CD14-positive monocyte (primary cell): Measurements from ENCODE around the gene ZFHX3. TPM values are rescaled to one million over a fixed set of nuclear protein-coding genes. Genes with fewer than 3 reads are reported as not detected.

Experiments
- DNase-seq, 3 donors: peaks; one replicate each; pipeline ENCODE4 v3.0.0-alpha.2; 2011 to 2022
- H2AFZ ChIP-seq: 2 replicates; pipeline ENCODE4 v1.6.0; 2012; ENCODE audit warnings: mild to moderate bottlenecking, low read depth, low read length, inconsistent platforms; ENCODE audit not compliant: insufficient read depth, poor library complexity, severe bottlenecking
- H3K27ac ChIP-seq, 2 donors: 1 replicate in 1 of 2; 2 replicates in 1 of 2; pipeline ENCODE4 v1.5.1; 2012 to 2013; ENCODE audit warnings: low read length in 2 of 2, control low read depth in 1 of 2, inconsistent platforms in 1 of 2, low read depth in 1 of 2, mild to moderate bottlenecking in 1 of 2
- H3K27me3 ChIP-seq, 2 donors: one replicate each; pipeline versions ENCODE4 v1.6.0 to v1.6.1; 2011 to 2013; ENCODE audit warnings: low read length in 2 of 2; ENCODE audit not compliant: control insufficient read depth in 2 of 2, insufficient read depth in 2 of 2
- H3K36me3 ChIP-seq, 2 donors: replicated peaks in 1 of 2; 1 replicate in 1 of 2; 2 replicates in 1 of 2; pipeline versions ENCODE4 v1.5.1 to v1.6.1; 2012 to 2013; ENCODE audit warnings: low read length in 2 of 2, control low read depth in 1 of 2, inconsistent platforms in 1 of 2, mild to moderate bottlenecking in 1 of 2; ENCODE audit not compliant: insufficient read depth in 2 of 2, control insufficient read depth in 1 of 2
- H3K4me1 ChIP-seq, 2 donors: 1 replicate in 1 of 2; 2 replicates in 1 of 2; pipeline versions ENCODE4 v1.5.1 to v1.6.1; 2012 to 2013; ENCODE audit warnings: low read length in 2 of 2, control low read depth in 1 of 2, inconsistent platforms in 1 of 2, mild to moderate bottlenecking in 1 of 2, moderate library complexity in 1 of 2; ENCODE audit not compliant: insufficient read depth in 2 of 2, control insufficient read depth in 1 of 2
- H3K4me2 ChIP-seq: replicated peaks from 2 replicates; pipeline ENCODE3; 2012; ENCODE audit warnings: low read length, moderate library complexity, mild to moderate bottlenecking; ENCODE audit not compliant: poor library complexity, severe bottlenecking; ENCODE audit errors: extremely low read depth
- H3K4me3 ChIP-seq, 3 experiments: fragments of 200-600 bp in 1 of 3; sonication (generic) in 1 of 3; replicated peaks in 1 of 3; 1 replicate in 2 of 3; 2 replicates in 1 of 3; pipeline ENCODE4 v1.5.1; 2011 to 2013; ENCODE audit warnings: low read length in 3 of 3, mild to moderate bottlenecking in 3 of 3, control low read depth in 2 of 3, low read depth in 2 of 3, inconsistent platforms in 1 of 3, moderate library complexity in 1 of 3
- H3K79me2 ChIP-seq: 2 replicates; pipeline ENCODE4 v1.6.0; 2012; ENCODE audit warnings: mild to moderate bottlenecking, control low read depth, inconsistent platforms, low read length, moderate library complexity; ENCODE audit not compliant: insufficient read depth
- H3K9ac ChIP-seq: 2 replicates; pipeline ENCODE4 v1.6.0; 2017; ENCODE audit warnings: low read length, mild to moderate bottlenecking; ENCODE audit not compliant: insufficient read depth, poor library complexity, severe bottlenecking
- H3K9me3 ChIP-seq, 2 donors: replicated peaks in 1 of 2; 1 replicate in 1 of 2; 2 replicates in 1 of 2; pipeline versions ENCODE4 v1.5.1 to v1.6.1; 2012 to 2013; ENCODE audit warnings: low read length in 2 of 2, control low read depth in 1 of 2; ENCODE audit not compliant: control insufficient read depth in 1 of 2, insufficient read depth in 1 of 2
- H4K20me1 ChIP-seq: 2 replicates; pipeline ENCODE4 v1.6.0; 2012; ENCODE audit warnings: mild to moderate bottlenecking, low read length, control low read depth, moderate library complexity; ENCODE audit not compliant: insufficient read depth
- H3K27ac Mint-ChIP-seq, 7 donors: one replicate each; pipeline ENCODE4 v1.8.0; 2020; ENCODE audit warnings: mild to moderate bottlenecking in 7 of 7, mixed read lengths in 7 of 7, moderate library complexity in 6 of 7, inconsistent platforms in 2 of 7
- H3K27me3 Mint-ChIP-seq, 3 donors: one replicate each; pipeline ENCODE4 v1.8.0; 2021 to 2022; ENCODE audit warnings: low read depth in 3 of 3, mild to moderate bottlenecking in 3 of 3, mixed read lengths in 3 of 3, moderate library complexity in 3 of 3, inconsistent platforms in 1 of 3
- H3K36me3 Mint-ChIP-seq, 2 donors: one replicate each; pipeline ENCODE4 v1.8.0; 2020; ENCODE audit warnings: mixed read lengths in 2 of 2, inconsistent platforms in 1 of 2, mild to moderate bottlenecking in 1 of 2
- H3K4me1 Mint-ChIP-seq: one replicate; pipeline ENCODE4 v1.8.0; 2020; ENCODE audit warnings: mild to moderate bottlenecking, mixed read lengths
- H3K4me3 Mint-ChIP-seq, 2 donors: one replicate each; pipeline ENCODE4 v1.8.0; 2020; ENCODE audit warnings: mild to moderate bottlenecking in 2 of 2, mixed read lengths in 2 of 2, moderate library complexity in 1 of 2
- H3K9me3 Mint-ChIP-seq, 7 donors: one replicate each; pipeline ENCODE4 v1.8.0; 2020 to 2022; ENCODE audit warnings: mixed read lengths in 7 of 7, mild to moderate bottlenecking in 6 of 7, moderate library complexity in 6 of 7, inconsistent platforms in 2 of 7
- WGBS: methylation state at CpG from one replicate; pipeline ENCODE4 v1.1.5; 2013; ENCODE audit warnings: missing lambda C conversion rate; ENCODE audit not compliant: insufficient coverage; 5-methylcytosine and 5-hydroxymethylcytosine counted together
- intact Hi-C, 2 donors: fragments of 100-400 bp; cut with micrococcal nuclease; formaldehyde crosslinking; loops; one replicate each; pipeline versions ENCODE4 v1.15.0 to v1.15.1; 2023
- polyA plus RNA-seq, 3 donors: library from polyadenylated mRNA; depleted of rRNA in 1 of 3; unstranded in 2 of 3; stranded (reverse) in 1 of 3; fragments of 300-500 nt in 2 of 3; fragments of >200 nt in 1 of 3; fragmentation: Illumina TruSeq in 2 of 3; gene quantifications; 1 replicate in 2 of 3; 2 replicates in 1 of 3; pipeline ENCODE4 v1.2.3, GENCODE V29; 2012 to 2021
- TF ChIP-seq, protein P1 (sequence below): fragments of 200-600 bp; IDR thresholded peaks from one replicate; pipeline ENCODE4 v1.8.0; 2022; ENCODE audit warnings: antibody characterized with exemption, mild to moderate bottlenecking

Gene ZFHX3
- polyA plus RNA-seq, 3 donors = 0.42 to 4.2 (median 0.43) TPM

DNA sequence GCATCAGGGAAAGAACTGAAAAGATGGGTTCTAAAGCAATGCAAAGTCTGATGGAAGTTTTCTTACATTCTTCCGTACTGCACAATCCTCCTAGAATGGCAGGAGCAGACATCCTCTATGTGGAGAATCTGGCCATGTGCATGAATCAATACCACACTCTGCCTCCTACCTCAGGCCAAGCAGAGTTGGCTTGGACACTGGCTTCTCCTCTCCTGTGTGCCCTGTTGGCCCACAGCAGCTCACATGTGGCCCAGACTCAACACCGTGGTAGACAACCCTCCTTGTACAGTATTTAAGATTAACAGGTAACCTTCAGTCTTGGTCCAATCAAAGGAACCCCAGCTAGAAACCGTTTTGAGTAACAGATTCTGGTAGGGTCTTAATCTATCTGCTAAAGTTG is 101.9 kb downstream of the ZFHX3 start:
- H3K27me3 Mint-ChIP-seq = peaks cover 0 to 4% (median 3%) of the 10 kb centered on the region in 3 donors
- H3K36me3 Mint-ChIP-seq = peaks cover 47 to 59% of the 10 kb centered on the region in 2 donors
- intact Hi-C loops = no loop called here
- no peak for DNase-seq
- TF ChIP-seq, protein P1, sequence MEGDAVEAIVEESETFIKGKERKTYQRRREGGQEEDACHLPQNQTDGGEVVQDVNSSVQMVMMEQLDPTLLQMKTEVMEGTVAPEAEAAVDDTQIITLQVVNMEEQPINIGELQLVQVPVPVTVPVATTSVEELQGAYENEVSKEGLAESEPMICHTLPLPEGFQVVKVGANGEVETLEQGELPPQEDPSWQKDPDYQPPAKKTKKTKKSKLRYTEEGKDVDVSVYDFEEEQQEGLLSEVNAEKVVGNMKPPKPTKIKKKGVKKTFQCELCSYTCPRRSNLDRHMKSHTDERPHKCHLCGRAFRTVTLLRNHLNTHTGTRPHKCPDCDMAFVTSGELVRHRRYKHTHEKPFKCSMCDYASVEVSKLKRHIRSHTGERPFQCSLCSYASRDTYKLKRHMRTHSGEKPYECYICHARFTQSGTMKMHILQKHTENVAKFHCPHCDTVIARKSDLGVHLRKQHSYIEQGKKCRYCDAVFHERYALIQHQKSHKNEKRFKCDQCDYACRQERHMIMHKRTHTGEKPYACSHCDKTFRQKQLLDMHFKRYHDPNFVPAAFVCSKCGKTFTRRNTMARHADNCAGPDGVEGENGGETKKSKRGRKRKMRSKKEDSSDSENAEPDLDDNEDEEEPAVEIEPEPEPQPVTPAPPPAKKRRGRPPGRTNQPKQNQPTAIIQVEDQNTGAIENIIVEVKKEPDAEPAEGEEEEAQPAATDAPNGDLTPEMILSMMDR = no peak
- H4K20me1 ChIP-seq = peaks cover 17% of the 10 kb centered on the region
- H3K4me1 Mint-ChIP-seq = no peaks in the 10 kb centered on the region
- no CpG with 5 or more reads among the region's 3 CpGs for WGBS
- H3K27me3 ChIP-seq = no peaks in the 10 kb centered on the region
- no peaks in the 10 kb centered on the region for H3K4me1 ChIP-seq
- H3K4me3 ChIP-seq = no peak overlapping the region
- no peak overlapping the region for H3K27ac ChIP-seq
- H3K79me2 ChIP-seq = no peaks in the 10 kb centered on the region
- H3K9me3 Mint-ChIP-seq = peaks cover 0 to 5% (median 0%) of the 10 kb centered on the region in 7 donors
- H3K9ac ChIP-seq = no peak overlapping the region
- H2AFZ ChIP-seq = no peak overlapping the region
- no peak overlapping the region for H3K4me2 ChIP-seq
- peak overlapping the region in 1 of 7 donors; percentile 55 for H3K27ac Mint-ChIP-seq
- no peaks in the 10 kb centered on the region for H3K9me3 ChIP-seq
- no peak overlapping the region for H3K4me3 Mint-ChIP-seq
- H3K36me3 ChIP-seq = peaks cover 17 to 39% of the 10 kb centered on the region in 2 donors

DNA sequence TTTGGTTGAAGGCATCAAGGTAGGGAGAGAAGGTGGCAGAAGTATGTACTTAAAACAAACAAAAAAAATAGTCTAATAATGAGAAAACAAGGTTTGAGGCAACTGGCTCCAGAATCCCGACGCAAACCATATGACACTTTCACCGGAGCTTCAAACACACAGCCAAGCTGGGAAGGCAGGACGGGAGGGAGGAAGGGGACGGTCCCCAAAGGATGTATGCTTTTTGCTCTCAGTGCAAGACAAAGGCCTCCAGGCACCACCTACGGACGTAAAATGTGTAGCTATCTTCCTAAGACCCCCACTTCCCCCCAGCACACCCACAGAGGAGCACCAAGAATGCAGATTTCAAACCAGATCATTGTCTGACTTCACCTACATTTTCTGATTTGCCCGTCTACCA is 102.3 kb downstream of the ZFHX3 start:
- H3K27ac Mint-ChIP-seq = no peak overlapping the region
- H3K79me2 ChIP-seq = no peaks in the 10 kb centered on the region

More for the DNA sequence above, 102.3 kb downstream of the ZFHX3 start:
- Histone ChIP-seq H2AFZ (no peak overlapping the region), H3K9me3 (no peaks in the 10 kb centered on the region), H3K9ac (no peak overlapping the region), H3K4me3 (no peak overlapping the region), H3K27ac (no peak overlapping the region), H3K4me2 (no peak overlapping the region), H3K4me1 (no peaks in the 10 kb centered on the region), H4K20me1 (peaks cover 17% of the 10 kb centered on the region), H3K27me3 (no peaks in the 10 kb centered on the region), H3K36me3 (peaks cover 14 to 35% of the 10 kb centered on the region in 2 donors)
- no peaks in the 10 kb centered on the region for H3K4me1 Mint-ChIP-seq
- H3K36me3 Mint-ChIP-seq = peaks cover 44 to 56% of the 10 kb centered on the region in 2 donors
- intact Hi-C loops = no loop called here
- H3K4me3 Mint-ChIP-seq = no peak overlapping the region
- TF ChIP-seq, protein P1 = no peak
- peaks cover 0 to 4% (median 3%) of the 10 kb centered on the region in 3 donors for H3K27me3 Mint-ChIP-seq
- WGBS = 100% methylated on average over 6 of the region's 8 CpGs
- no peak for DNase-seq
- H3K9me3 Mint-ChIP-seq = peaks cover 0 to 3% (median 0%) of the 10 kb centered on the region in 7 donors
